ENCODE measurements around the gene LGALS3. TPM values are rescaled to one million over a fixed set of nuclear protein-coding genes. Genes with fewer than 3 reads are reported as not detected.

Gene LGALS3
- polyA plus RNA-seq, 1 donor = 28.3 TPM

GRCh38 chr14:55130196-55130550 is 1.1 kb downstream of the LGALS3 start:
- no peak for DNase-seq (ENCODE audit: low read depth)

DNA sequence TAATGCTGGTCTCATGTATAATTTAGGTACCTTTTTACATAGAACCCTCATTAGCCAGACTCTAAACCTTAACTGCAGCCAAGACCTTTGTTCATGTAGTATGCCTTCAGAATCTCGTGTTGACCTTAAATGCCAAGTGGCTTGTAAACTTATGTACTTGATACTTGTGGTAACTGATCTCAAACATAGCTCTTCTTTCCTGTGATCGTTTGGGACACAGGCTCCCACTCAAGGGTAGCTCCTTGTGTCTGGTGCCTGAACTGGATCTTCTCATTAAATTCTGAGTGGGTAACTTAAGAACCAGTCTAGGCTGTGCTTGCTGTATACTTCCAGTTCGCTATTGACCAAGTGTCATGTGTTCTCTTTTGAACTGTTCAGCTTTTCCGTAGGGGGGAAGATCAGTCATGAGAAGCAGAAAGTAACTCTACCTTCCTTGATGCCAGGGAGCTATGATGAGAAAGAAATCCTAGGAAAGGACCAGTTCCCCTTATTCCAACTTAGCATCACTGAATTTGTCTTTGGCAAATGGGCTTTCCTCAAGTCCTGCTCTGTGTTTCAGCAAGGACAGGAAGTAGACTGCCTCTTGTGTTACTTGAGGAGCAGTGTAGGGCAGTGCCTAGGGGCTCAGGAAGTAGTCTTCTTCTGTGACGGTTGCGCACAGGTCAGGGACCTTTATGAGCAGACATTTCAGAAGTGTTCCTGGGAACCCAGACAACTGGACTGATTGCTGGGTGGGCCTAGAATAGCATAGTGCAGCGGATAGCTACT is 2.5 kb downstream of the LGALS3 start:
- no peak for DNase-seq (ENCODE audit: low read depth)

GRCh38 chr14:55133416-55133815 is 4.4 kb downstream of the LGALS3 start:
- DNase-seq (ENCODE audit: low read depth) = no peak

DNA sequence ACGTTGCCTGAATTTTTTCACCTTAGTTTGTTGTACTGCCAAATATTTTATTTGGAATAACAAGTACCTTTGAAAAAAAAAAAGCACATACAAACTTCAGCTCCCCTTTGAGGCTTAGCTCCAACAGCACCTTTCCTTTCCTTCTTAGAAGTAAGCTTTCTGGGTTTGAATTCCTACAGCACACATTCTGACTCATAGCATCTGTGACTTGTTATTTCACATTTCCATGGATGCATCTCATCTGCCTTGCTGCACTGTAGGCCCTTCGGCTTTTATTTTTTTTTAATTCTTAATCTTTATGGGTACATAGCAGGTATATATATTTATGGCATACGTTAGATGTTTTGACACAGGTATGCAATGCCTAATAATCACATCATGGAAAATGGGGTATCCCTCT is 7.2 kb downstream of the LGALS3 start:
- DNase-seq (ENCODE audit: low read depth) = no peak

DNA sequence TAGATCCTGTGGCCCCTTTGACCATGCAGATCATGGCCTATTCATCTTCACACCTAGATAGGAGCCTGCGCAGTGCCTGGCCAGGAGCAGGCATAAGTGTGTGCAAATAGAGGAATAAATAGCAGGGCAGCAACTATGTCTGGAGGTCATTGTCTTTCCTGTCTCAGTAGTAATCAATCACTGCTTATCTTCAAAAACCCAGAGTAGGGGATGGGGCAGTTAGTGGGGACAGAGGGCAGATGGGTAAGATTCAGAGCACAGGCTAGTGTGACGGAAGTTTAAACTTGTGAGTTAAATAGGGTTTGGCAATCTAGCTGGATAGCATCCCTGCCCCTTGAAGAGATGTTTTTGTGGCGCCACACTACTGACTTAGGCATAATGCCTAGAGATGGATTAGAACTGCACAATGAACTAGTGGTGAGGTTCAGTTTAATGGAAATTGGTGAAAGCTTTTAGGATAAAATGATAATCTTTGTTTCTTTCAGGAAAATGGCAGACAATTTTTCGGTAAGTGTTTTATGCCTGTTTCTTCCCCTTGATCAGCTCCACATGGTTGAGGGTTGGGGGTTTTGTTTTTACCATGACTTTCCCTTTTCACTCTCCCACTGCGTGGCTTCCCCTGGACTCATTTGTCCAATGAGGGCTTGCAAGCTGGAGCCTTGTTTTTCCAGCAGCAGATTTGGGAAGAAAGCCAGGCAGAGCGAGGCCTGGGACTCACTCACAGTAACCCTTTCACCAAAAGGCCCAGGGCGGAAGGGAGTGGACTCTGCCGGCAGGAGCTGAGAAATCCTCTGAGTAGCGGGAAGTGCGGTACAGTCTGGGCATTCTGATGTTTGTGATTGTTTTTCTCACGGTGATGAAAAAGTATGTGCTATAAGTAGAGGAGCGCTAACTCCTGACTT is 8.1 kb downstream of the LGALS3 start:
- peak; percentile 79 for DNase-seq (ENCODE audit: low read depth)

GRCh38 chr14:55138091-55138490 is 9.0 kb downstream of the LGALS3 start:
- DNase-seq (ENCODE audit: low read depth) = no peak

- no peak for DNase-seq (ENCODE audit: low read depth)
These were observed 10.1 kb downstream of the LGALS3 start for GRCh38 chr14:55139141-55139540.

GRCh38 chr14:55139696-55140509 is 10.9 kb downstream of the LGALS3 start:
- no peak for DNase-seq (ENCODE audit: low read depth)

DNA sequence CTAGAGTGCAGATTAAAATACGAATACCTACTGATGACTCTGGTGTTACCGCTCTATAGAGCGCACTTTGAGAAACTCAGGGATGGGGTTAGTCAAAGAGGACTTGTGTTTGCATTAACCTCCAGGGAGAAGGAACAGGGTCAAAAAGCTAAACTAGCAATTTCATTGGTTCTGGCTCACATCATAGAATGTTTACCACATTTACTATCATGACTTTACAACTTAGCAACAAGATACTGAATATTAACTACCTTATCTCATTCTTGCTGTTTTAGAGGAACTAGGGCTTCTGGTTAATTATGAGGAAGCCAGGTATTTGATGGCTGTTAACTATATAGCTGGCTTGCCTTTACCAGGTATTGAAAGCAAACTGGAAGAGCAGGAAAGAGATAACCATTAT is 12.8 kb downstream of the LGALS3 start:
- no peak for DNase-seq (ENCODE audit: low read depth)

DNA sequence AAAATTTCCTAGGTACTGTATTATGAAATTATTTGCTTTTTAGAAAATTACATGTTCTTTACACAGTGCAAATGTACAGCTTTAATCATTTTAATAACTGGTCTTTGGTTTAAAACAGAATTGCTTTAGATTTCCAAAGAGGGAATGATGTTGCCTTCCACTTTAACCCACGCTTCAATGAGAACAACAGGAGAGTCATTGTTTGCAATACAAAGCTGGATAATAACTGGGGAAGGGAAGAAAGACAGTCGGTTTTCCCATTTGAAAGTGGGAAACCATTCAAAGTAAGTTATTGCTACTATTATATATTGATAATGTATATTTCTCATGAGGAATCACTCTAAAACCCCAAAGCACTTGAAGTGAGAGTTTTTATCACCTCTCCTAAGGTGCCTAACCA is 13.4 kb downstream of the LGALS3 start:
- no peak for DNase-seq (ENCODE audit: low read depth)

DNA sequence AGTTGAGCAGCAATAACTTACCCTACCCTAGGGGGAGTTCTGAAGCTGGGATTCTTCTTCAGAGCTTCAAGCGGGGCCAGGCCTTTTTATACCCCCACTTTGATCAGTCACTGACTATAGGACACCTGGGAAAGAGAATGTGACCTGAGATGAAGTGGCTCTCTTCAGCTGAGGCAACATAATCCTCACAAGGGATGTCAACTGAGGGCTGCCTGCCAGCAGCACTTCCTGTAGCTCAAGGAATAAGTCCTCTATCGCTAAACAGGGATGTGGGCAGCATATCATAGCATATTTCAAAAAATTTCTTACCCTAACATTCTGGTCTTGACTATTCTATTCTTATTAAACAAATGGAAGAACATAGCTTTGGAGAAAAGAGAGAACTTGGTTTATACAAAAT is 17.4 kb downstream of the LGALS3 start:
- DNase-seq (ENCODE audit: low read depth) = no peak

DNA sequence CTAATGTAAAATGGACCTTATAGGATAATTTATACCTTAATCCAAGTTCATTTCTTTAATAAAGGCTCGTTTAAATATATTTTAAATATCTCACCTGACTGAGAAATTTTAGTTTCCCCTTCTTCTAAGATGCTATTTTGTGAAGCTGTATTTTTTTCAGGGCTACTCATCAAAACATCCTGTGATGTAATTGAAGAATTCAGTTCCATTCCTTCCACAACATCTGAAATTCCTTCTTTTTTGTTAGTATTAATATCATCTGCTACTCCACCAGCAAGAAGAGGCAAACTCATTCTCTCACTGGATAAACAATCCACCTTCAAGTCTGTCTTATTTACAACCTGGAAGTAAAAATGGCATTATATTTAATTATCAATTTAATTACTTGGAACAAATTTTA is 22.5 kb downstream of the LGALS3 start:
- no peak for DNase-seq (ENCODE audit: low read depth)

GRCh38 chr14:55152052-55152753 is 23.2 kb downstream of the LGALS3 start:
- no peak for DNase-seq (ENCODE audit: low read depth)

DNA sequence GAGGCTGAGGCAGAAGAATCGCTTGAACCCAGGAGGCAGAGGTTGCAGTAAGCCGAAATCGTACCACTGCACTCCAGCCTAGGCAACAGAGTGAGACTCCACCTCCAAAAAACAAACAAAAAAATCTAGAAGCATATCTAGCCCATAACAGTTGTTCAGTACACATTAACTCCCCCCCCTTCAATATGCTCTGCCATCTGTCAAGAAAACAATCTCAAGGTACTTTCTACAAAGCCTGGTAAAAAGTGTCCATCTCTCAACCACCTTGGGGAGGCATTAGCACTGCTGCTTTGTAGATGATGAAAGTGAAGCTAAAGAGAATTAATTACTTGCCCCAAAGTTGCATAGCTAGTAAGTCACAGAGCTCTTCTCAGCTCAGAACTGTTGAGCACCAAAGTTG is 24.9 kb downstream of the LGALS3 start:
- DNase-seq (ENCODE audit: low read depth) = no peak

DNA sequence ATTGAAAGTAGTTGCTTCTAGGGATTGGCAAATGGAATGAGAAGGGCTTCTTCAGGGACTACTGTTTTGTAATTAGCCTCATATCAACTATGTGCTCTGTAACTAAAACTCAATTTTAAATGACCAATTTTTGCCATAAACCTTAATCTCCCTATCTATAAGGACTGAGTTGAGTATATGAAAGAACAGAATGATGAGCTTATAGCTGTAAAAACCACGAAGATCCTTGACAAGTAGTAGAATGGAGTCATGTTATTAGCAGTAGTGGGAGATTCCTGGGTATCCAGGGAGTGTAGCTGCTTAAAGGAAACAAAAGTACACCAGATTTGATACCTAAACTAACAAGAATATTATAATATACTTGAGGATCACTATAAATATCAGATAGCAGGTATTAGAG is 28.0 kb downstream of the LGALS3 start:
- DNase-seq (ENCODE audit: low read depth) = no peak

DNA sequence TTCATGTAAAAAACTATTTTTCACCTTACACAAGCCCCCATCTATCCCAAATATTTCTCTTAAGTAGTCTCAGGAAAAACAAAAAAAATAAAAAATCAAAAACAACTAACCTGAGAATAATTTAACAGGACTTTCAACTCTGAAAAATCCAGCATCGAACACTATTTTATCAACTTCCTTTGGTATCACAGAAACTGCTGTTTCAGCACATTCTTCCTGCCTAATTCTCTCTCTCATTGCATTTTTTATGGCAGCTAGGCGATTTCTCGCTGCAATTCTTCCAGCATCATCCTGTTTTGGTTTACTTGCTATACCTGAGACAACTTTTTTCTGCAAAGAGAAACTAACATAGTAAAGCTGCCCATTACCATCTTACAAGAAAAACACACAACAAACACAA is 29.4 kb downstream of the LGALS3 start:
- no peak for DNase-seq (ENCODE audit: low read depth)

- peak; percentile 16 for DNase-seq (ENCODE audit: low read depth)
These were observed 31.9 kb downstream of the LGALS3 start for GRCh38 chr14:55160989-55161388.

GRCh38 chr14:55170526-55170925 is 41.5 kb downstream of the LGALS3 start:
- no peak for DNase-seq (ENCODE audit: low read depth)

- no peak for DNase-seq (ENCODE audit: low read depth)
These were observed 51.0 kb downstream of the LGALS3 start for GRCh38 chr14:55180006-55180405.

- DNase-seq (ENCODE audit: low read depth) = no peak
These were observed 51.4 kb downstream of the LGALS3 start for GRCh38 chr14:55180434-55180833.

- DNase-seq (ENCODE audit: low read depth) = no peak
These were observed 59.7 kb downstream of the LGALS3 start for GRCh38 chr14:55188686-55189295.

All from forelimb muscle (tissue), 1 donor.